GM21723 (cell line): Measurements from ENCODE around the gene TBC1D13.
A peak's percentile ranks its signal among the peaks of the same experiment; 100 is the strongest.
"Not testable (repeated sequence)": the region's sequence is repeated elsewhere in the genome, so short reads cannot be mapped to it uniquely, and the experiment has no call there.

Source experiments
- ATAC-seq: cut with Tn5 transposase; IDR thresholded peaks from one replicate; pipeline ENCODE4 v1.9.1; 2021; ENCODE audit warnings: mild to moderate bottlenecking, moderate library complexity; ENCODE audit not compliant: unreplicated experiment

TBC1D13 gene

DNA sequence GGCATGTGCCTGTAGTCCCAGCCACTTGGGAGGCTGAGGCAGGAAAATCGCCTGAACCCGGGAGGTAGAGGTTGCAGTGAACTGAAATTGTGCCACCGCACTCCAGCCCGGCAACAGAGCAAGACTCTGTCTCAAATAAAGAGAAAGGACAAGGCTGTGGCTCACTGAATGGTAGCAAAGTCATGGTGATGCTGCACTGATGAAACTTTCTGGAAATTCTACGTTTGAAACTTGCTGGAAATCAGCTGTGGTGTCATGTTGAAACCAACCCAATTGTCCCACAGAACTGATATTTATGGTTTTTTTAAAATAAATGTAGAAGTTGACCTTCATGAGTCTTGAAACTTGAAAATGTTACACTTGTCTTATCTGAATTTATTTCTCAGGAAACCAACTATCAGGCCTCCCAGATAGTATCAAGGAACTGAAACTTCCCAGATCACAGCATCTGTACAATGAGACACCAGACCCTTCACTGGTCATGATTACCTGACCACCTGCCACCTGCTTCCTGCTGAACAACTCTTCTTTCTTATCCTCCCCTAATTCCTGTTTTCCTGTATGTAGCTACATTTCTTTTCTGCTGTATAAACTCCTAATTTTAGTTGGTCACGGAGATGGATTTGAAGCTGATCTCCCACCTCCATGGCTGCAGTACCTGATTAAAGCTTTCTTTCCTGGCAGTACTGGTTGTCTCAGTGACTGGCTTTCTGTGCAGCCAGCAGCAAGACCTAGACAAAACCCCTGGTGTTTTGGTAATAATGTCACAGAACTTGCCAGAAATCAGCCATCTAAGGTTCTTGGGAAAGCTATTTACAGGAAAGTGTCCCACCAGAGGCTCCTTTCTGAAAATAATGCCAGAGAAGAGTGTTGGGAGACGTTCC is 5.6 kb upstream of the TBC1D13 start:
- ATAC-seq = no peak

DNA sequence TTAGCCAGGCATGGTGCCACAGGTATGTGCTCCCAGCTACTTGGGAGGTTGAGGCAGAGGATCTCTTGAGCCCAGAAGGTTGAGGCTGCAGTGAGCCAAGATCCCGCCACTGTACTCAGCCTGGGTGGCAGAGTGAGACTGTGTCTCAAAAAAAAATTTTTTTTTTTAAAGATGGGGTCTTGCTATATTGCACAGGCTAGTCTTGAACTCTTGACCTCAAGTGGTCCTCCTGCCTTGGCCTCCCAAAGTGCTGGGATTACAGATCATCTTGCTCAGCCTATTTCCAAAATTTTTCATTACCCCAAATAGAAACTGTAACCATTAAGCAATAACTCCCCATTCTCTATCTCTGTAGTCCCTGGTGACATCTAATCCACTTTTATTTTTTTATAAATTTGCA is 4.4 kb upstream of the TBC1D13 start:
- no peak for ATAC-seq

DNA sequence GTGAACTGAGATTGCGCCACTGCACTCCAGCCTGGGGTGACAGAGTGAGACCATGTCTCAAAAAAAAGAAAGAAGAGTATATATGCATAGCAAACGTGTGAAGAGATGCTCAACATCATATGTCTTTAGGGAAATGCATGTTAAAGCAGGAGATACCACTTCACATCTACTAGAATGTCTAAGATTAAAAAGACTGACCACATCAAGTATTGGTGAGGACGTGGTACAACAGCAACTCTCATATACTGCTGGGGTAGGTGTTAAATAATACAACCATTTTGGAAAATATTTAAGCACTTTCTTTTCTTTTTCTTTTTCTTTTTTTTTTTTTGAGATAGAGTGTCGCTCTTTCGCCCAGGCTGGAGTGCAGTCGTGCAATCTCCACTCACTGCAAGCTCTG is 1.6 kb upstream of the TBC1D13 start:
- no peak for ATAC-seq

DNA sequence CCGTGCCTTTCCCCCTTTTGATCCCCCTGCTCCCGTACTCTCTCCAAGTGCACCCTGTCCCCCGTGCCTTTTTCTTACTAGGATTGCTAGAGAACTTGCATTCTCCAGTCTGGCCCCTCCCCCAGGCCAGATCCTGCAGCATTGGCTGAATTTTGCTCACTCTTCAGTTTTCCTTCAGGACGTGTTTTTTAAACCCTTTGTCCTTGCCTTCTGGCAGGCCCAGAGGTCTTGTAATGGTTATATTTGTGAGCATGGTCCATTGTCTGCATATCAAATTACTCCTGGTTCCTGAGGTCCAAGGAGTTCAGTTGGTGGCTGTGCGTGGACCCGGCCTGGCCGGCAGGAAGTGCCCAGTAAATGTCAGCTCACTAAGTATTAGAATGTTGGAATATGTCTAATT is 606 bp downstream of the TBC1D13 start:
- no peak for ATAC-seq

DNA sequence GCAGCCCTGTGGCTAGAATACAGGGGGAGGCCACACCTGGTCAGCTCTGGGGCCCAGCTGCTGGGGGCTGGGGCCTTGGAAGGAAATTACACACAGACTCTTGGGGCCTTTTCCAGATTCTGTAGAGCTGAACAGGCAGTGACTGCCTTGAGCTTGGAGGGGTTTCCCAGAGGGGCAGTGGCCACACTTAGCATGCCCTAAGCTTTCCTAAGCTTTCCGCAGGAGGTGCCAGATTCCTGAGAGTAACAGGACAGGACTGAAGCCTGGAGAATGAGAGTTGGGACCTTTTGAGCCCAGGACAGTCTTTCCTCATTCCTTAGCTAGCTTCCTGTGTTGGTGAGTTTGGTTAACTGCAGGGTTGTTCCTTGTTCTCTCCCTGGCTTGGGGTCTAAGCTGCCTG is 1.4 kb downstream of the TBC1D13 start:
- no peak for ATAC-seq

DNA sequence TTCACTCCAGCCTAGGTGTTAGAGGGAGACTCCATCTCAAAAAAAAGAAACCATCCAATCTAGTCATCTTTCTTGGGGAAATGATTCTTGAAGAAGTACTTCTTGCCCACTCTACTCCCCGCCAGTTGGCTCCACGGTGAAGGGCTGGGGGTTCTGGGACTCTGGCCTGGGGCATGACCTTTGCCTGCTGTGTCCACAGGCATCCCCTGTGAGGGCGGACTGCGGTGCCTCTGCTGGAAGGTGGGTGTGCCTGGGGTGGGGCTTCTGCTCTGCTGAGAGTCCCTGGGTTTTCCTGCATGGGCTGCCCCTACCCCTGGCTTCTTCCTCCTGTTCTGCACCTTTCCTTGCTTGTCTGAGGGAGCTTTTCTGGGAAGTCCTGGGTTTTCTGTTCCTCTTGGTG is 3.5 kb downstream of the TBC1D13 start:
- no peak for ATAC-seq

DNA sequence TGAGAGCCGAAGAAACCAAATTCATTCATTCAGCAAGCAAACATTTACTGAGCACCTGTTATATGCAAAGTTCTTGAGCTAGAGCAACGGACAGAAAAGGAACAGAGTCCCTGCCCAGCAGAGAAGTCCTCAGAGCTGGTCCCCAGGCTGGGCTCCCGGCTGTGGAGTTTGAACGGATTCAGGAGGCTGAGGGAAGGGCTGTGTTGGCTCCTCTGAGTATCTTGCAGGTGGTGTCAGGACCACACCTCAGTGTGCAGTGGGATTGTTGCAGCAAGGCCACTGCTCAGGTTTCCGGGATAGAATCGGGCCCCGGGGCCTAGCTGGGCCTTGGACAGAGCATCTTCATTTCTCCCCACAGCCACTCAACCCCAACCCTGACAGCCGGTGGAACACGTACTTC is 5.1 kb downstream of the TBC1D13 start:
- no peak for ATAC-seq

DNA sequence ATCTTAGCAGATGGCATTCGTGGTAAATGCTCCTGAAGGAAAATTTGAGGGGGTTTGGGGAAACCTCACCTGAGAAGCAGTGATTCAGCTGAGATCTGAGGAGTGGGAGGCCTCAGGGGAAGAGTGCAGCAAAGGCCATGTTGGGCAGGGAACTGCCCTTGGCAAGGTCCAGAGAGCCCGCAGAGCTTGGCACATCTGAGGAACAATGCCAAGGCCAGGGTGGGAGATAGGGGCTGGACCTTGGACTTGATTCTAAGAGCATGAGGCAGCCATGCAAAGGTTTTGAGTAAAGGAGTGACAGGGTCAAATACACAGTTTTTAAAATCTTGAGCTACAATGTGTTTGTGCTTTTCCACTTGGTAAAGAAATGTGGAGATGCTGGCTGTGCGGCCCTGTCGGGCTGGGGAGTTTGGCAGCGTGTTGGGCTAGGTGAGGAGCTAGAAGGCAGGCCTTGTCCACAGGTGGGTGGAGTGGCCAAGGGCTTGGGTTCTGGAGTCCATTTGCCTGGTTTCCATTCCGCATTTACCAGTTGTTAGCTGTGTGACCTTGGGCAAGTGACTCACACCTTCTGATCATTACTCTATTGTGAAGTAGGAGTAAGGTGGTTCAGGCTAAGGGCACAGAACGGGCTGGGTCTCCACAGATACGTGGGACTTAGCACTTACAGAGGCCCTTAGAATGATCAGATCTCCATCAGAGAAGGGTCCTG is 6.1 kb downstream of the TBC1D13 start:
- no peak for ATAC-seq

DNA sequence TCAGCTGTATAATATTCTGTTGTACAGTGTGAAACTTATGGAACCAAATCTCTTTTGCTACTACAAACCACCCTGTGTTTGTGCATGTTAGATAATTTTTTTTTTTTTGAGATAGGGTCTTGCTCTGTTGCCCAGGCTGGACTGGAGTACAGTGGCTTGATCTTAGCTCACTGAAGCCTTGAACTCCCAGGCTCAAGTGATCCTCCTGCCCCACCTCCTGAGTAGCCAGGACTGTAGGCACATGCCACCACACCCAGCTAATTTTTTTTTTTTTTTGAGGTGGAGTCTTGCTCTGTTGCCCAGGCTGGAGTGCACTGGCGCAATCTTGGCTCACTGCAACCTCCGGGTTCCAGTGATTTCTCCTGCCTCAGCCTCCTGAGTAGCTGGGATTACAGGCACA is 7.9 kb downstream of the TBC1D13 start:
- ATAC-seq = not testable (repeated sequence)

DNA sequence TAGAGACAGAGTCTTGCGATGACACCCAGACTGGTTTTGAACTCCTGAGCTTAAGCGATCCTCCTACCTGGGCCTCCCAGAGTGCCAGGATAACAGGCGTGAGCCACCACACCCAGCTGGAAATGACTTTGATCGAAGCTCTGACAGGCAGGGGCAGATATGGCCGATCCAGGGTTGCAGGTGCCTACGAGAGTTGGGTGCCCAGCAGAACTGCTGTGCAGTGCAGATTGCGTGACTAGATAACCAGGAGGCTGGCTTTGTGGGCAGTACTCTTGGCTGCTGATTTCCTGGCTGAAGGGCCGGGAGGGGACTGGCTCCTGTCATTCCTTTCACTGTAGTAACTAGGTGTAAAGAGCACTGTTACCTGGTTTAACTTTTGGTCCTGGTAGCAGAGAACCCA is 11.8 kb downstream of the TBC1D13 start:
- ATAC-seq = no peak

DNA sequence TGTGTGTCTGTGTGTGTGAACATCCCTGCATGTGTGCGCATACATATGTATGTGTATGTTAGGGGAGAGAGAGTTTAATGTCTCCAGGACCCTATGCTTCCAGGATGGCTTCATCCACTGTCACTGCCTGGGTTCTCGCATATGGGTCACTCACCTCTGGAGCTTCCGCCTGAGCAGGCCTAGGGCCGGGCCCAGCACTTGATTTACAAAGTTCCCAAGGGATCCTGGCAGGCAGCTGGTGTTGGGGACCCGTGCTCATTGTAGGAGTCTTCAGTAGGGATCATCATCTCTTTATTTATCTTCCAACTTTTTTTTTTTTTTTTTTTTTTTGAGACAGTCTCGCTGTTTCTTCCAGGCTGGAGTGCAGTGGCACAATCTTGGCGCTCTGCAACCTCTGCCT is 13.0 kb downstream of the TBC1D13 start:
- no peak for ATAC-seq

DNA sequence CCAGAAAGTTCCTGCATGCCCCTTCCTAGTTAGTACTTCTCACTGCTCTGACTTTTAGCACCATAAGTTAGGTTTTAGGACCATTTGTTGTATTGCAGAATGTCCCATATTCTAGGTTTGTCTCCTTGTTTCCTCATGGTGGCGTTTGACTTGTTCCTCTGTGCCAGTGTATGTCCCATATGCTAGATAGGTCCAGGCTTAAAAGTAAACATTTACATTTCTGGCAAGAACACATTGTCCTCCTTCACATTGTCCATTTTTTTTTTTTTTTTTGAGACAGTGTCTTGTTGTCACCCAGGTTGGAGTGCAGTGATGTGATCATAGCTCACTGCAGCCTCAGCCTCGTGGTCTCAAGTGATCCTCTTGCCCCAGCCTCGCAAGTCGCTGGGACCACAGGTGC is 15.4 kb downstream of the TBC1D13 start:
- no peak for ATAC-seq

DNA sequence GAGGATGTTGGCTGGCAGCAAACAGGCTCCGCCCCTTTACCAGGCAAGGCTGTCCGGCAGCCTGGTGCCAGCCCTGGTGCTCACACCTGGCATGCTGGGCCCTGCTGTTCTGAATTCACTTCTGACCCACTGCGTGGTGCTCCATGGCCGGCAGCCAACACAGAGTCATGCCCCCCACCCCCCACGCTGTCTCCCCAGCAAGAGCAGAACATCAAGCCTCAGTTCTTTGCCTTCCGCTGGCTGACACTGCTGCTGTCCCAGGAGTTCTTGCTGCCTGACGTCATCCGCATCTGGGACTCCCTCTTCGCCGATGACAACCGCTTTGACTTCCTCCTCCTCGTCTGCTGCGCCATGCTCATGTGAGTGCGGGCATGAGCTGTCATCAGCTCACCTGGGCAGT is 18.6 kb downstream of the TBC1D13 start:
- ATAC-seq = no peak

DNA sequence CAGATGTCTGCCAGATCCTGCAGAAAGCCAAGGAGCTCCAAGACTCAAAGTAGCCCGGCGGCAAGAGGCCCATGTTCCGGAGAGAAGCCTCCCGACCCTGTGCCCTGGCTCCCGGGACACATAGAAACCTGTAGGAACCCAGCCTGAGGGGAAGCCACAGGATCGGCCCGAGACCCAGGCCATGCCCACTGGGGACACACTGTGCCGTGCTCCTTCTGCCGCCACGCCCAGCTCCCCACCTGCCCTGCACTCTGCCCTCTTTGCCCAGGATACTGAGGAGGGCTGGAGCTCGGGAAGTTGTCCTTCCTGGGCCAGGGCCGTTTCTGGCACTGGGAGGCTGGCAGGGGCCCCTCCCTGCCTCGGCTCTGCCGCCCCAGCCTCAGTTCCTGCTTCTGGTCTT is 20.8 kb downstream of the TBC1D13 start:
- ATAC-seq = no peak

DNA sequence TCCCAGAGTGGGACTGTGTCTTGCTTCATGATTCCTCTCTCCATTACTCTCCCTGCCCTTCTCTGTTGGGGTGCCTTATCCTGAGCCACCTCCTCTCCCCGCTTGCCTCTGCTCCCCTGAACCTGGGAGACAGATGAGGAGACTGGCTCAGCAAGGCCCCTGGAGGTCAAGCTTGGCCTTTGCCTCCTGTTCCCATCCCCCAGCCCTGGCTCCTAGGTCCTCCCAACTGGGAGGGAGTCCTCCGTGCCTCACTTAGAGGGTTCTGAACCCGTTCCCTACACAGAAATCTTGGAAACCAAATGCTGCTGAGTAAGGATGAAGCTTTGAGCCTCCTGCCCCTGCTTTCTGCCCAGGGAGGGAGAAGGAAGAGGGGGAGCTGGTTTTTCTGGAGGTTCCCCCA is 21.5 kb downstream of the TBC1D13 start:
- no peak for ATAC-seq

DNA sequence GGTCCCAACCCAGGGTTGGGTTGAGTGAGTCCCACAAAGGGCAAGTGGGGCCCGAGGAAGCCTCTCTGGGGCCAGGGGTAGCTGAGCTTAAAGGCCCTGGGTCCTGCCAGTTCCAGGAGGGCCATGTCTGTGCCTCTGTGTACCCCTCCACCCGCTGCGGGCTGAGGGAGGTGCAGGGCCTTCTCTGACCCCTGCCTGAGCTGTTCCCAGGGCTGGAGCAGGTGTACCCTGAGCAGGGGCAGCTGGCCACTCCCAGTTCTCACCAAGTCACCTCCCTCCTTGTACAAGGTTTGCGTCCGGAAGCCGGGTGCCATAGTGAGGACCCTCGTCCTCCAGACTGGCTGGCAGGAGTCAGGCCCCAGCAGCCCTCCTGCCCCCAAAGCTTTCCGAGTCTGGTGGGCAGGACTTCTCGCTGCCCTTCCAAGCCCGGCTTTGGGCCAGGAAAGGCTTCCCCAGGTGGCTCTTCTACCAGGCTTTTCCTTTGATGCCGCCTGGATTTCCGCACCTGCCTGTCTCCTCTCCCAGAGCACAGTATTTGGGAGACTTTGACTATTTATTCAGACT is 22.1 kb downstream of the TBC1D13 start:
- no peak for ATAC-seq

DNA sequence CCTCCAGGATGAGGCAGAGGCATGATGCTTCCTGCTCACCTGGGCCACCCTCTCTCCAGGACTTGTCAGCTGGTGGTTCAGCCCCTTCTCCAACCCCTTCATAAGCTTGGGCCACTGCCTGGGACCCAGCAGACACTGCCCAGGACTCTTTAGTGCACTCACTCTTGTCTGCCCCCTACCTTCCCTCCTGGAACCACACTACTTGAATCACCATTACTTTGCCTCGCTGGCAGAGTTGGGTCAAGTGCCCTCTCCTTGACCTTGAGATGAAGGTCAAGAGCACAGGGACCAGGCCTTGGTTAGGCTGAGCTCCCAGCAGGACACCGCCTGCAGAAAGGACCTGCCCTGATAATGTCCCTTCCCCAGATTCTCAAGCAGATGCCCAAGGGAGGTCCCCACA is 22.8 kb downstream of the TBC1D13 start:
- no peak for ATAC-seq

DNA sequence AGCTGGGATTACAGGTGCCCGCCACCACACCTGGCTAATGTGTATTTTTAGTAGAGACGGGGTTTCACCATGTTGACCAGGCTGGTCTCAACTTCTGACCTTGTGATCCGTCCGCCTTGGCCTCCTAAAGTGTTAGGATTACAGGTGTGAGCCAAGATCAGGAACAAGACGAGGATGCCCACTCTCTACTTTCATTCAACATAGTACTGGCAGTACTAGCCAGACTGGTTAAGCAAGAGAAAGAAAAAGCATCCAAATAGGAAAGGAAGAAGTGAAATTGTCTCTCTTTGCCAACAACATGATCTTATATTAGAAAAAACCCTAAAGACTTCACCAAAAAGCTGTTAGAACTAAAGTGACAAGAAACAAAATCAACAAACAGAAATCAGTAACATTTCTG is 23.8 kb downstream of the TBC1D13 start:
- no peak for ATAC-seq

DNA sequence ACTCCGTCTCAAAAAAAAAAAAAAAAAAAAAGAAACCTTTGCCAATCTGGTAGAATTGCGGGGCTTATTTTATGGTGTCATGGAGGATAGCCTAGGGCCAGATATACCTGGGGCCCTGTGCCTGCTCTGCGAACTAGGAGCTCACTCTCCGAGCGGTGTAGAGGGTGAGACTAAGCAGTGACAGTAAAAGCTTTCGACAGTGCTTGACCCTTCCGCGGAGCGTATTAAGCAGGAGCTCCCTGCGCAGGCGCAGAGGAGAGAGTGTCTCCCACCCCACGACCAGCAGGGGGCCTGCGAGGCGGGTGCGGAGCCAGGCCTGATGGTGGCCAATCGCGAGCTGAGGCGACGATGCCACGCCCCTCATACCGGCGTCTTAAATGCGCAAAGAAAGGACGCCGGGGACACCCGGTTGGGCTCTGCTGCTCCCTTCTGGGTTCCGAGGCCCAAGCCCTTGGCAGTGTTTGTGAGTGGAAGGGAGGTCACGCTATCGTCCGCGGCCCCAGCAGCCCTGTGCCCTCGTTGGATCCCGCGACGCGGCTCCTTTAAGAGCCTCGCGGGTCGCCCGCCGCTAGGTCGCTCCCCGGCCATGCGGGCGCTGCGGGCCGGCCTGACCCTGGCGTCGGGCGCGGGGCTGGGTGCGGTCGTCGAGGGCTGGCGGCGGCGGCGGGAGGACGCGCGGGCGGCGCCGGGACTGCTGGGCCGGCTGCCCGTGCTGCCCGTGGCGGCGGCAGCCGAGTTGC is 31.2 kb downstream of the TBC1D13 start, which contains the start of gene ENDOG:
TSS of gene ENDOG (plus strand) at position 402 of the 740 bp plus-strand sequence. CDS start at position 587, 185 bp downstream.
- ATAC-seq = peak; percentile 86

DNA sequence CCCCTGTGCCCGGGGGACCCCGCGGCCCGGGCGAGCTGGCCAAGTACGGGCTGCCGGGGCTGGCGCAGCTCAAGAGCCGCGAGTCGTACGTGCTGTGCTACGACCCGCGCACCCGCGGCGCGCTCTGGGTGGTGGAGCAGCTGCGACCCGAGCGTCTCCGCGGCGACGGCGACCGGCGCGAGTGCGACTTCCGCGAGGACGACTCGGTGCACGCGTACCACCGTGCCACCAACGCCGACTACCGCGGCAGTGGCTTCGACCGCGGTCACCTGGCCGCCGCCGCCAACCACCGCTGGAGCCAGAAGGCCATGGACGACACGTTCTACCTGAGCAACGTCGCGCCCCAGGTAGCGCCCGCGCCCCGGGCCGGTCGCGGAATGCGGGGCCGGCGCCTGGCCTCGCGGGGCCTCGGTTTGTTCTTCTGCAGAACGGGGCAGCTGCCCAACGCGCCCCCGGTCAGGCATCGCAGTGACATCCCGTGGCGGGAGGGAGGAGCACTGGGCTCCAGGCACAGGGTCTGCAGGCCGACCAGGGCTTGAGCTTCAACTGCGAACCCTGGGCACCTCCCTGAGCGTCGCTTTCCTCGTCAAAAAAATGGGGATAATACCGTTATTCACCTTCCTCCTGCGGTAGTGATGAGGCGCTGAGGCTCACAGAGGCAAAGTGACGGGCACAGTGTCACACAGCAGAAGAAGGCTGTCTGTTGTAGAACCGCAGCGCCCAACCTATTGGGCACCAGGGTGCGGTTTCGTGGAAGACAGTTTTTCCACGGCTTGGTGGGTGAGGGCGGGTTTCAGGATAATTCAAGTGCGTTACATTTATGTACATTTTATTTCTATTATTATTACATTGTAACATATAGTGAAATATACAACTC is 32.0 kb downstream of the TBC1D13 start:
- ATAC-seq = peak; percentile 31
